T-helper 9 cell (primary cell): ENCODE results near the gene SDK2.

Source experiments
- DNase-seq: peaks from one replicate; pipeline ENCODE4 v3.0.0-alpha.2; 2020

Gene SDK2

DNA sequence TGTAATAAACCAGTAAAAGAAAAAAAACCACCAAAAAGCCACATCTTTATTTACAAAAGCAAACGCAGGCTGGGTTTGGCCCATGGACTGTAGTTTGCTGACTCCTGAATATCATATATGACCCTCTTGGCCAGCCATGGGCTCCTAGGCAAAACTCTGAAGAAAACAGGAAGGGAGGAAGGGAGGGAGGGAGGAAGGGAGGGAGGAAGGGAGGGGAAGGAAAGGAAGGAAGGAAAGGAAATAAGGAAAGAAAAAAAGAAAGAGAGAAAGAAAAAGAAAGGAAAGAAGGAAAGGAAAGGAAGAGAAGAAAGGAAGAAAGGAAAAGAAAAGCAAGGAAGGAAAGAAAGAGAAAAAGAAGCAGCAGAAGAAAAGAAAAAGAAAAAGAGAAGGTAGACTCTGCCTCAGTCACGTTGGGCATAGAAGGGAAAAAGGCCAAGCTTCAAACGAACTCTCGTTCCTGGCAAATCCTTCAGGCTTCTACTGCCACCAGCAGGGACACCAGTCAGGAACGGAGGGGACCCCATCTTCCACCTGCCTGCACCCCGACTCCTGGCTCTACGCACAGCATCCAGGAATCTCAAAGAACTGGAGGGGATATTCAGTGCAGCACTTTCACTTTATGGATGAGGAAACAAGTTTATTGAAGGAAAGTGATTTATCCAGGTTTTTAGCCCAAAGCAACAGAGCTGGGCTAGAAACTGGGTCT is 354.5 kb downstream of the SDK2 start:
- DNase-seq = no peak

- no peak for DNase-seq
Measured at GRCh38 chr17:73288534-73289302, 355.5 kb downstream of the SDK2 start.

GRCh38 chr17:73286863-73287296 is 357.4 kb downstream of the SDK2 start:
- DNase-seq = no peak

DNA sequence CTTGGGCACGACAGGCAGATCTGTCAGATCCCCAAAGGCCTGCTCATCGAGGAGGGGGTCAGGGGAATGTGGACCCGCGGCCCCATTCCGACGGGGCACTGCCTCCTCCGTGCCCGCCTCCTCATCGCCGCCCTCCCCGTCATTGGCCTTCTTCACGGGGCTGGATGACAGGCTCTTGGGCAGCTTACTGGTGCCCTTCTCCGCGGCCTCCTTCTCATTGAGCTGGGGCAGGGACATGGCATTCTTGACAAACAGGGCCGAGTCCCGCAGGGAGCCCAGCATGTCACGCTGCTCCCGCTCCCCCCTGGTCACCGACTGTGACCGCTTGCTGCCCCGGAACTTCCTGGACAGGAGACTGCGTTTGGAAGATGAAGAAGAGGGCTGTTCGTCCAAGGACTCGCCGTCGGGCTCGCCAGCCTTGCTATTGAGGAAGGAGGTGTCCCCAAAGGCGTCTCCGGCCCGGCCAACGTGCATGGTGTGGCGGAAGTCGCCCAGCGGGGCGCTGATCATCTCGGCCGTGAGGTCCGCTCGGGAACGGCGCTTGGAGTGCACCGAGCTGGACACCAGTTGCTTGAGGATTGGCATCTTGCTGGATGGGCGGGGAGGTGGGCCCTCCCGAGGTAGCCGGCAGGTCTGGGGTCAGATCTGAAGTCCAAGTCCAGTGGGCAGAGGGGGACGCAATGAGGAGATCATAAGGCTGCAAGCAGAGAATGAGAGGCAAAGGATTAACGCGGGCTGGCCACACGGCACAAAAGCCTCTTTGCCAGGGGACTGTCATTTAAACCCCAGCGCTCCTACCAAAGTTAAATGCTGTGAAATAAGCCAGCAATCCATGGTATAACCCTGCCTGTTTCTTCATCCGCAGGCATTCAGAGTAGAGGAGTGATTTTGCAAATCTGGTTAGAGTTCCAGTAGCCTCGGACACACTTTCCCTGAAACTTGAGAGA is 358.1 kb downstream of the SDK2 start:
- no peak for DNase-seq

DNA sequence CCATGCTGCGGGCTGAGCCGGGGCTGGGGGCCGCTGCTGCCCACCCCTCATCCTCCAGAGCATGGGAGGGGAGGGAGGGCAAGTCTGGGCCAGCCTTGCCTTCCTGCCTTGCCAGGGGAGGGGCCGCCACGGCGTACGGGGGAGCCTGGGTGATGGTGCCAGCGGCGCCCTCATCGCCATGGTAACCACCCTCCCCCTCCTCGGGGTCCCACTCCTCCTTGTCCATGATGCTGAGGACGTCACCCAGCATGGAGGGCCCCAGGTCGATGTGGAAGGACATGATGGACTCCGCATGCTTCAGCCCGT is 358.7 kb downstream of the SDK2 start:
- no peak for DNase-seq

DNA sequence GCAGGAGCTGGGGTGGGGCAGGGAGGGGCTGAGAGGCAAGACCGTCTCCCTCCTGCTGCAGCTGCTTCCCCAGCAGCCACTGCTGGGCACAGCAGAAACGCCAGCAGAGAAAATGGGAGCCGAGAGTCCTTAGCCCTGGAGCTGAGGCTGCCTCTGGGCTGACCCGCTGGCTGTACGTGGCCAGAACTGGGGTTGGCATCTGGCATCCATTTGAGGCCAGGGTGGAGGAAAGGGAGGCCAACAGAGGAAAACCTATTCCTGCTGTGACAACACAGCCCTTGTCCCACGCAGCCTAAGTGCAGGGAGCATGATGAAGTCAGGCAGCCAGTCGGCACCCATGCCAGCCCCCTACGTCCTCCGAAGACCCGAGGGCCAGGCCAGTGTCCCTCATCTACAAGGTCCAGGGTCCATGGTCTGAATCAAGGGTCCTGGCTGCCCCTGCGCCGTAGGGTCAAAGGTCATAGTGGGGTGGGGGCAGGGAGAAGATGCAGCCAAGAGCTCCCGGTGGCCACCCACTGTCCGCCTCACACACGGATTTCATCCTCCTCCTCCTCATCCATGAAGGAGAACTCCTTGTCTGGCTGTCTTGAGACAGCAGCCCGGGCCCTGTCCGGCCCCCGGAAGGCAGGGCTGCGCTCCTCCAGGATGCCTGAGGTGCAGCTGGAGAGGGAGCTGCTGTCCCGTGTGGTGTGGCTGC is 359.2 kb downstream of the SDK2 start:
- DNase-seq = no peak
